HG03095 (cell line): ENCODE measurements around the gene NEDD4L.

Source experiments
- ATAC-seq: cut with Tn5 transposase; IDR thresholded peaks from one replicate; pipeline ENCODE4 v1.9.1; 2021; ENCODE audit warnings: moderate library complexity; ENCODE audit not compliant: unreplicated experiment

NEDD4L gene

GRCh38 chr18:58091099-58091611 is 47.1 kb downstream of the NEDD4L start:
- ATAC-seq: peak; percentile 76

- ATAC-seq: no peak
Measured at GRCh38 chr18:58093311-58093803, 49.3 kb downstream of the NEDD4L start.

- no peak for ATAC-seq
Measured at GRCh38 chr18:58095222-58095621, 51.2 kb downstream of the NEDD4L start.

GRCh38 chr18:58095655-58096054 is 51.6 kb downstream of the NEDD4L start:
- no peak for ATAC-seq

GRCh38 chr18:58096658-58097057 is 52.6 kb downstream of the NEDD4L start:
- ATAC-seq: no peak

- no peak for ATAC-seq
Measured at GRCh38 chr18:58097121-58097906, 53.3 kb downstream of the NEDD4L start.

- no peak for ATAC-seq
Measured at GRCh38 chr18:58097907-58098166, 53.8 kb downstream of the NEDD4L start.

GRCh38 chr18:58098706-58099105 is 54.7 kb downstream of the NEDD4L start:
- no peak for ATAC-seq

GRCh38 chr18:58100154-58100553 is 56.1 kb downstream of the NEDD4L start:
- peak; percentile 50 for ATAC-seq

GRCh38 chr18:58101291-58101794 is 57.3 kb downstream of the NEDD4L start:
- peak; percentile 49 for ATAC-seq

GRCh38 chr18:58102018-58102417 is 58.0 kb downstream of the NEDD4L start:
- no peak for ATAC-seq

- no peak for ATAC-seq
Measured at GRCh38 chr18:58102875-58103274, 58.8 kb downstream of the NEDD4L start.

- no peak for ATAC-seq
Measured at GRCh38 chr18:58103339-58103985, 59.4 kb downstream of the NEDD4L start.

GRCh38 chr18:58104096-58104495 is 60.1 kb downstream of the NEDD4L start:
- ATAC-seq: no peak

- ATAC-seq: no peak
Measured at GRCh38 chr18:58105206-58105887, 61.3 kb downstream of the NEDD4L start.

- no peak for ATAC-seq
Measured at GRCh38 chr18:58105888-58106260, 61.8 kb downstream of the NEDD4L start.

- ATAC-seq: no peak
Measured at GRCh38 chr18:58106289-58107070, 62.5 kb downstream of the NEDD4L start.

GRCh38 chr18:58109256-58109655 is 65.2 kb downstream of the NEDD4L start:
- no peak for ATAC-seq

- ATAC-seq: no peak
Measured at GRCh38 chr18:58110398-58110797, 66.4 kb downstream of the NEDD4L start.

GRCh38 chr18:58112174-58112573 is 68.1 kb downstream of the NEDD4L start:
- no peak for ATAC-seq

- ATAC-seq: peak; percentile 58
Measured at GRCh38 chr18:58113337-58113736, 69.3 kb downstream of the NEDD4L start.
